HG03460 (cell line): ENCODE data around the gene TMPRSS6.

Source experiments
- ATAC-seq: cut with Tn5 transposase; IDR thresholded peaks from one replicate; pipeline ENCODE4 v1.9.1; 2021; ENCODE audit not compliant: unreplicated experiment

Gene TMPRSS6

GRCh38 chr22:37140686-37141323 lies 31.3 kb upstream of the TMPRSS6 start:
- no peak for ATAC-seq

DNA sequence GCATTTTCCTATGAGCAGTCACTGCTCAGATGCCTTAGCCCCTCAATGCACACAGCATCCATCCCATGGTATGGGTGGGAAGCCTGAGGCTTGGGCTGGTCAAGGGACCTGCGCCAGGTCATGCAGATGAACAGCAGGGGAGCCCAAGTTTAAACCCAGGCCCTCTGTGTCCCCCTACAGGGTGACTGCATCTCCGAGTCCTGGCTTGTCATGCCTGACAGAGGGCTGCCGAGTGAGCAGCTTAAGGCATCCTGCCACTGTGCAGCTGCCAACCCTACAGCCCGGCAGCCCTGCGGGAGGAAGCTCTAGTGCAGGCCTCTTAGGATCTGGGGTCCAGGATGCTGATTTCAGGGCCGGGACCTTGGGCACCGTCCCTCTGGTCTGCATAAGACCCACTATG lies 30.2 kb upstream of the TMPRSS6 start:
- no peak for ATAC-seq

- ATAC-seq = no peak
These were observed 29.5 kb upstream of the TMPRSS6 start for GRCh38 chr22:37138849-37139561.

DNA sequence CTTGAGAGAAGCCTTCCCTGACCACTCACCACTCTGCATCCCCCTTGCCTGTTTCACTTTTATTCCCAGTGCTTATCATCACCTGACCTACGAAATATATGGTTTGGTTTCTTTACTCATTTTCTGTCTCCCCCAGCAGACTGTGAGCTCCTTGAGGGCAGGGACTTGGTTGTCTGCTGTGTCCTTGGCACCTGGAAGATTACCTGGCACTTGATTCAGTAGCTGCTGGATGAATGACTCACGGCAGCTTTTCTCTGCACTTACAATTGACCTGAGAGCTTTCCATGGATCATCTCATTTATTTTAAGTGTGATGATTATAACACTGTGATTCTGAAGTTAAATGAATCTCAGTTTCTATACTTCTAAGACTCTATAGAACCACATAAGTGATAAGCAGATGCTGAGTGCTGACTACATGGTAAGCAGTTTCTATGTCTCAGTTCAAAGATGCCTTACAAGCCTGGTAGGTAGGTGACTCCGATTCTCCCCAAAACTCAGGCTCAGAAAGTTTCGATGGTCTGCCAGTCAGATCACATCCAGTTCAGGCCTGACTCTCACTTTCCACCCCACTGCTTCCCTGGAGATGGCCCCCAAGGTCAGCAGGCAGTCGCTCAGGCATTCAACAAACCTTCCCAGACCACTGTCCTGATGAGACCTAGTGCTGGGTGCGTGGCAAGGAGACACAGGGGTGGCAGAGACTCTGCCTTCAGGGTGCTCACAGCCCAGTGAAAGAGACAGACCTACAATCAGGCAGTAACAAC lies 28.6 kb upstream of the TMPRSS6 start:
- ATAC-seq = no peak

GRCh38 chr22:37137131-37137530 lies 27.6 kb upstream of the TMPRSS6 start:
- ATAC-seq = no peak

DNA sequence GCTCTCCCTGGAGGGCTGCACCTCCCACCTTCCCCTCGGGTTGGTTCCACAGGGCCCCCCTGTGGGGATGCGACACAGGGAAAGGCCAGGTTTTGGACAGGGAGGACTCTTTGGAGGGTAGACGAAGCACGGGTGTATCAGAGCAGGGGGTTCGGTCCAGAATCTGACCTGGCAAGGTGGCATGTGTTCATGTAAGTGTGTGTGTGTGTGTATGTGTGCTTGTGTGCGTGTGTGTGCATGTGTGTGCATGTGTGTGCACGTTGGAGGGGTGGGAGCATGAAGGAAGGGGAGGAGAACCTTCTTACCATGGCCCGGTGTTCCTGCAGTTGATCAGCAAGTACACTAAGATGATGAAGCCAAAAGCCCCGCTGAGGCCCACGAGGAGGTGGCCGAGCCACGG lies 25.5 kb upstream of the TMPRSS6 start:
- no peak for ATAC-seq

DNA sequence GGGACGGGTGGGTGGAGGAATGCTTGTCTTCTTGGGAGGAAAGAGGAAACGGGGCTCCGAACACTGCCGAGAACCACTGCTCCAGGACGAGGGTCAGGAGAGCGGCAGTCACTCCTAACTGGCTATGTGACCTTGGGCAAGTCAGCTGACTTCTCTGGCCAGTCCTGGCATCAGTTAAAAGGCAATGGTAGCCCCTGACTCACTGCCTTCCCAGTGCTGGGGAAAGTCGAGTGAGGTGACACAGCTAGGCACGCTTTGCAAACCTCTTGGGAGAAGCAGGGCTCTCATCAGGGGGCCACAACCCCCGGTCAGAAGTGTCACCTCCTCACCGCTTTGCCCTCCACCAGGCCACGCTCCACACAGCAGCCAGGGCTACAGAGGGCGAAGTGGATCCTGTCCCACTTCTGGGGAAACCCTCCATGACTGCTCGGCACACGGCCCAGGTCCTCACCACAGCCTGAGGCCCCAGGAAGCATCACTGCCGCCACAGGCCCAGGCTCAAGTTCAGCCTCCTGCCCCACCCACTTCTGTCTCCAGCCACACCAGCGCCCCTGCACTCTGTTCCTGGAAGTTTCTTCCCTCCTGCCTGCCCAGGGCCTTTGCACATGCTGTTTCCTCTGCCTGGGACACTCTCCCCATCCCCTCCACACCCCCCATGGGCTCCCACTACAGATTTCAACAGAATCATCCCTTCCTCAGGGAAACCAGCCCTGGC lies 23.9 kb upstream of the TMPRSS6 start:
- no peak for ATAC-seq

GRCh38 chr22:37132773-37133172 lies 23.3 kb upstream of the TMPRSS6 start:
- ATAC-seq = no peak

- no peak for ATAC-seq
These were observed 20.4 kb upstream of the TMPRSS6 start for GRCh38 chr22:37129866-37130441.

DNA sequence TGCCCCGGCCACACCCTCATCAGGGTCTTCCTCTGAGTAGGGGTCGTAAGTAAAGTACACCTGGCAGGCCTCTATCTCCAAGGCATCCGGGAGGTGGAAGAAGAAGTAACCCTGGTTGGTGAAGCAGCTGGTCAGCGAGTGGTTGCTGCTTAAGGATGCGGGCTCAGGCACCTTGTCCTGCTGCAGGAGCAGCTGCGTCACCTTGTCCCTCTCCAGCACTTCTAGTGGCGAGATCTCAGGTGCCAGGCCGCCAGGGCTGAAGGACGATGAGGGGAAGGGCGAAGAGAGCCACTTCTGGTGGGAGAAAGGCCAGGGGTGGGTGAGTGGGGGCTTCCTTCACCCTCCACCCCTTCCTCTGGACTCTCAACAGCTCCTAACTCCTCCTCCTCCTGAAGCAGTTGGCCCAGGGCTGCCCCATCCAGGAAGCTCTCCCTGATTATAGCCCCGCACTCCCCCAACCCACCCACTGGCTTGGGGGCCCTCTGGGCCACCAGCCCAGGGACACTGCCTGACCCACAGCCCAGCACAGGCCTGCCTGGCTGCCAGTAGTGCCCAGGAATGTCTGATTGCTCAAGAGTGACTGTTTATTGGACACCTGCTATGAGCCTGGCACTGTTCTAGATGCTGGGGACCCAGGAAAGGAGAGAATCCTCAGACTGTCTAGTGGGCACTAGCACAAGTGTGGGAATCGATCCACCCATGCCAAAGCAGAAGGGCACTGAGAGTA lies 19.2 kb upstream of the TMPRSS6 start:
- ATAC-seq = no peak

GRCh38 chr22:37127350-37127878 lies 17.9 kb upstream of the TMPRSS6 start:
- ATAC-seq = no peak

- ATAC-seq = no peak
These were observed 17.4 kb upstream of the TMPRSS6 start for GRCh38 chr22:37126882-37127281.

GRCh38 chr22:37126383-37126782 lies 16.9 kb upstream of the TMPRSS6 start:
- ATAC-seq = no peak

- no peak for ATAC-seq
These were observed 14.1 kb upstream of the TMPRSS6 start for GRCh38 chr22:37123649-37124048.

GRCh38 chr22:37122598-37123180 lies 13.2 kb upstream of the TMPRSS6 start:
- ATAC-seq = no peak

- ATAC-seq = peak; percentile 83
These were observed 12.5 kb upstream of the TMPRSS6 start for GRCh38 chr22:37121887-37122591.

DNA sequence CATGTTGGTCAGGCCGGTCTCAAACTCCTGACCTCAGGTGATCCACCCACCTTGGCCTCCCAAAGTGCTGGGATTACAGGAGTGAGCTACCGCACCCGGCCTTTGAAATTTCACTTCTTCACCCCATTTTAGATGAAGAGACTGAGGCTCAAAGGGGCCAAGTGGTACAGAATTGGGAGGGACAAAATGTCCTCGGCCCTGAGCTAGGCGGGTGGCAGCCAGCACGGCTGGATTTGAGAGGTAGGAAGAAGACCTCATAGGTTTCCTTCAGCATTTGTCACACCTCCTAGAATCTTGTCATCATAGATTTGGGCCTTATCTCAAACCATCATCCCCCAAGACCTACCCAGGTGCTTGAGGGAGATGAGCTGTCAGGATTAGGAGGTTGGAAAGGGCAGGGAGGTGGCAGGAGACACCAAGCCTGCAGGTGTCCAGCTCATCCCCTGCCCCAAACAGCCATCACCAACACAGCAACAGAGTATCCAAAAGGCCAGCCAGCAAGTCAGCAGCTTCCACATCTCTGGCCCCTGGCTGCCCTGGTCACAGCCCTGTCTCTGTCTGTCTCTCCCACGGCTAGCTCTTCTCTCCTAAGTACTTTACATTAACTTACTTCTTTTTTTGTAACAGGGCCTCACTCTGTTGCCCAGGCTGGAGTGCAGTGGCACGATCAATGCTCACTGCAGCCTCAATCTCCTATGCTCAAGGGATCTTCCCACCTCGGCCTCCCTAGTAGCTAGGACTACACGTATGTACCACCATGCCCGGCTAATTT lies 11.2 kb upstream of the TMPRSS6 start:
- ATAC-seq = no peak

GRCh38 chr22:37119872-37120271 lies 10.4 kb upstream of the TMPRSS6 start:
- no peak for ATAC-seq
